Inferior parietal cortex (tissue), 1 donor: ENCODE measurements around the gene DDTL.

Experiments used
- DNase-seq: peaks from one replicate; pipeline ENCODE4 v3.0.0-alpha.2; 2016; ENCODE audit errors: extremely low spot score

DDTL gene

GRCh38 chr22:24006207-24006913 lies 39.7 kb downstream of the DDTL start:
- no peak for DNase-seq

GRCh38 chr22:24006914-24007214 lies 40.2 kb downstream of the DDTL start:
- no peak for DNase-seq

GRCh38 chr22:24007253-24008021 lies 40.7 kb downstream of the DDTL start:
- DNase-seq = no peak

- no peak for DNase-seq
These were observed 41.3 kb downstream of the DDTL start for GRCh38 chr22:24008022-24008283.

- DNase-seq = no peak
These were observed 41.9 kb downstream of the DDTL start for GRCh38 chr22:24008381-24009226.

GRCh38 chr22:24009227-24010017 lies 42.7 kb downstream of the DDTL start:
- no peak for DNase-seq

- no peak for DNase-seq
These were observed 43.3 kb downstream of the DDTL start for GRCh38 chr22:24010018-24010391.

GRCh38 chr22:24011735-24012068 lies 45.0 kb downstream of the DDTL start:
- DNase-seq = no peak

GRCh38 chr22:24016156-24016555 lies 49.5 kb downstream of the DDTL start:
- no peak for DNase-seq

GRCh38 chr22:24021304-24021703 lies 54.6 kb downstream of the DDTL start:
- no peak for DNase-seq
